ENCODE measurements around the gene MLH1. TPM values are rescaled to one million over a fixed set of nuclear protein-coding genes. Genes with fewer than 3 reads are reported as not detected.
A peak's percentile ranks its signal among the peaks of the same experiment; 100 is the strongest.
"Not testable (repeated sequence)": the region's sequence is repeated elsewhere in the genome, so short reads cannot be mapped to it uniquely, and the experiment has no call there.

MLH1 gene
- total RNA-seq = 38.8 TPM
- long read RNA-seq, transcript MLH1-201 (19 exons, 2,752 nt) = major isoform, 43 of 66 reads
- long read RNA-seq, partial matches to known transcripts = 7 of 66 reads
- long read RNA-seq, other reads (novel, unspliced or antisense) = 14 of 66 reads

DNA sequence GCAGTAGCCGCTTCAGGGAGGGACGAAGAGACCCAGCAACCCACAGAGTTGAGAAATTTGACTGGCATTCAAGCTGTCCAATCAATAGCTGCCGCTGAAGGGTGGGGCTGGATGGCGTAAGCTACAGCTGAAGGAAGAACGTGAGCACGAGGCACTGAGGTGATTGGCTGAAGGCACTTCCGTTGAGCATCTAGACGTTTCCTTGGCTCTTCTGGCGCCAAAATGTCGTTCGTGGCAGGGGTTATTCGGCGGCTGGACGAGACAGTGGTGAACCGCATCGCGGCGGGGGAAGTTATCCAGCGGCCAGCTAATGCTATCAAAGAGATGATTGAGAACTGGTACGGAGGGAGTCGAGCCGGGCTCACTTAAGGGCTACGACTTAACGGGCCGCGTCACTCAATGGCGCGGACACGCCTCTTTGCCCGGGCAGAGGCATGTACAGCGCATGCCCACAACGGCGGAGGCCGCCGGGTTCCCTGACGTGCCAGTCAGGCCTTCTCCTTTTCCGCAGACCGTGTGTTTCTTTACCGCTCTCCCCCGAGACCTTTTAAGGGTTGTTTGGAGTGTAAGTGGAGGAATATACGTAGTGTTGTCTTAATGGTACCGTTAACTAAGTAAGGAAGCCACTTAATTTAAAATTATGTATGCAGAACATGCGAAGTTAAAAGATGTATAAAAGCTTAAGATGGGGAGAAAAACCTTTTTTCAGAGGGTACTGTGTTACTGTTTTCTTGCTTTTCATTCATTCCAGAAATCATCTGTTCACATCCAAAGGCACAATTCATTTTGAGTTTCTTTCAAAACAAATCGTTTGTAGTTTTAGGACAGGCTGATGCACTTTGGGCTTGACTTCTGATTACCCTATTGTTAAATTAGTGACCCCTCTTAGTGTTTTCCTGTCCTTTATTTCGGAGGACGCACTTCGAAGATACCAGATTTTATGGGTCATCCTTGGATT, at the start of gene MLH1:
MLH1 (plus strand) TSS at position 193 of the 958 bp plus-strand sequence; CDS start at position 223, 30 bp downstream.
- peak; percentile 94 for ATAC-seq
- peak; percentile 97 for DNase-seq
- intact Hi-C loops (cut with micrococcal nuclease) = no loop called here

DNA sequence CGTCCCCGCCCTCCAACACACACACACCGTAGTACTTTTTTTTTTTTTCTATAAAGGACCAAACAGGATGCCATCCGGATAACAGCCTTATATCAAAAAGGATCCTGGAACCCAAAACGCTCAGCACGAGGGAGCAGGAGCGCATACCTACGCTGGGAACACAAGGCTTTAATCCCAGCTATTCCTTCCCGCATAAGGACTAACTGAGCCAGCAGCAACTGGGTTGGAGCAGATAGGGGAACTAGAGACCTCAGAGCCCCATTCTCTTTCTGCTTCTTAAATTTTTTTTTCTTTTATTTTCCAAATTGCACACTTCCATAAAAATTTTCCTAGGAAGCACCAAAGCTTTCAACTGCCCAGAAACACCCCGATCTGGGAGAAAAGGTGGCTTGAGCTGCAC, 49.7 kb upstream of the MLH1 start:
- intact Hi-C loops (cut with micrococcal nuclease) = no loop called here
- no peak for DNase-seq
- no peak for ATAC-seq

DNA sequence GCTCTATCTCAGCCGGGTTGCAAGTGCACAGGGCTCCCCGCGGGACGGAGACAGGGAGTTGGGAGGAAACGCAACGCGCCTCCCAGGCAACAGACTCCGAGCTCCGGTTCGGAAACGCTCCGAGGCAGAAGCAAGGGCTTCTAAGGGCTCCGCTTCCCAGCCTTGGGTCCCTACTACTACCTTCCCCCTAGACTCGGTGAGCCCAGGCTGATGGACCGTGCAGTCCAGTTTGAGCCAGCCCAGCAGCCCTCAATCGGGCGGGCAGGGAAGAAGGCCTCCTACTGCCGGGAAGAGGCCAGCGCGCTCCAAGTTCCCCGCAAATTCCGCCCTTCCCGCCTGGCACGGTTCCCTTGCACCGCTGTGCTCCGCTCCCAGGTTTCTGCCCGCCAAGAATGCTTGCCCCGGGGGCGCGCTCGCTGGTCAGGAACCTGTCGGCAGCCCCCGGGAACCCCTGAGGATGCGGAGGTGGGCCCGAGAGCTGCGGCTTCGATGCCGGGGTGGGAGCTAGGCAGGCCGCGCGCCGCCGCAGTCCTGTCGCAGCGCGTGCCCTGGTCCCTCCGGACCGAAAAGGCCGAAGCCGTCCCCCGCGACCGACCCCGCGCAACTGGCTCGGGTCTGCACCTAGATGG, 49.2 kb upstream of the MLH1 start:
- DNase-seq (peak; percentile 76), ATAC-seq (peak; percentile 84)
- intact Hi-C loops (cut with micrococcal nuclease) = no loop called here

DNA sequence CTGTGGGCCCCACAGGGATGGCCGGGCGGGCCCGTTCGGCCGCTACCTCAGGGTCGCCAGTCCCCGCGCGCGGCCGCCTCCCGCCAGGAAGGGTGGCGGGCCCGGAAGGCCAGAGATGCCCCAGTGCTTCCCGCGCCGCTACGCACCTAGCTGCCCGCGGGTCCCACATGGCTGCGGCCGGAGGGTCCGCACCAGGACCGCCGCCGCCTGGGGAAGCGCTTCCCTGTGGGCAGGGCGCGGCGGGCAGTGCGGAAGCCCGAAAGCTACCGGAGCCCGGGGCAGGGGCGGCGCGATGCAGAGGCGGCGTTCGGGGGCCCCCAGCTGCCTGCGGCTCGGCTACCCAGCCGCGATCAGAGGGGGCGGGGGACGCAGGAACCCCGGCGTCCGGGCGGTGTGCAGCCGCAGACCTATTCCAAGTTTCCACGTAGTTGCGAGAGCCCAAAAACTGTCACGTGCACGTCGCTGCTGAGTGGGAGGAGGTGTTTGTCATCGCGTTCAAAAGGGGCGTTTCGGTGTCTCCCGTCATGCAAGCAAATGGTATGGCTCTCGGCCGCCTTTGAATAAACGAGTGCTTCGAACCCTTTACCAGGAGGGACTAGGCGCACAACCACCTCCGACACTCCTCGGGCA, 48.6 kb upstream of the MLH1 start, which contains the start of gene TRANK1:
TRANK1 (minus strand) TSS at position 414 of the 630 bp plus-strand sequence; CDS start at position 169, 245 bp downstream.
- peak; percentile 74 for DNase-seq
- ATAC-seq = peak; percentile 77
- intact Hi-C loops (cut with micrococcal nuclease) = loop anchor here (5.0 kb wide), 1 partner anchor 57 kb away; no protein-coding TSS in a partner anchor

DNA sequence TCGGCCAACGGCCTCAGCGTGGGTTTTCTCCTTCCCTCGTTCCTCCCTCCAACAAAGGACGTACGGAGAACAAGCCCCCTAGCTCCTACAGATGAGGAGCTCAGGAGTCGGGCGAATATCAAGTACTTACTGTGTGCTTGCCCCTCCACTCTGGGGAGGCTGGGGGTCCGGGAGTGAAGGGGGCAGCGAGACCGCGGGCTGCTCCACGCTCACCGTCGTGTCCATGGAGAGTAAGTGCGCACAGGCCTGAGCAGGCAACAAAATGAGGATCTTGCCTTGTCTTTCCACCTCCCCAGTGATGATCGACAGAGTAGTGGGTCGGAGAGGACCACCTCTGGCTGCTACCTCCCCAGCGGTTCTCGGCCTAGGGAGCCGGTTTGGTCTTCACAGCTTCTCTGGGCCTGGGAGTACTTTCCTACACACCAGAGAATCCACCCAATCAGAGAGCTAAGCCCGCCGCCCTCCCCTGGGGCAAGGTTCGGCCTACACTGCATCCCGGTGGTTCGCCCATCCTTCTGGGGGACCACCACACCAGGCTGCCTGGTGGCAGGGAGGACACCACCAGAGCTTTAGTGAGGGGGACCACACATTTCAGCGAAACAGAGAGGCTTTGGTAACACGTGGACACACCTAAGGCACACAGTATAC, 47.9 kb upstream of the MLH1 start:
- intact Hi-C loops (cut with micrococcal nuclease) = loop anchor here (5.0 kb wide), 1 partner anchor 58 kb away; no protein-coding TSS in a partner anchor
- ATAC-seq (no peak), DNase-seq (no peak)

DNA sequence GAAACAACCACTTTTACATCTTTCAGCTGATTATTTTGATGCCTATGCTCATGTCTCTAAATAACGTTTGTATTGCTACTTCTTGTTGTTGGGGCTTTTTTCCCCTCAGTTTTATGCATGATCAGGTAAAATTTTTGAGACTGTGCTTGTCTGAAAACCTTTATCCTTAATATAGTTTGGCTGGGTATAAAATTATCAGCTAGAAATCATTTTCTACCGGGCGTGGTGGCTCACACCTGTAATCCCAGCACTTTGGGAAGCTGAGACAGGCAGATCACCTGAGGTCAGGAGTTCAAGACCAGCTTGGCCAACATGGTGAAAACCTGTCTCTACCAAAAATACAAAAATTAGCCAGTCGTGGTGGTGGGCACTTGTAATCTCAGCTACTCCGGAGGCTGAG, 45.5 kb upstream of the MLH1 start:
- intact Hi-C loops (cut with micrococcal nuclease) = loop anchor here (5.0 kb wide), 1 partner anchor 61 kb away; no protein-coding TSS in a partner anchor

DNA sequence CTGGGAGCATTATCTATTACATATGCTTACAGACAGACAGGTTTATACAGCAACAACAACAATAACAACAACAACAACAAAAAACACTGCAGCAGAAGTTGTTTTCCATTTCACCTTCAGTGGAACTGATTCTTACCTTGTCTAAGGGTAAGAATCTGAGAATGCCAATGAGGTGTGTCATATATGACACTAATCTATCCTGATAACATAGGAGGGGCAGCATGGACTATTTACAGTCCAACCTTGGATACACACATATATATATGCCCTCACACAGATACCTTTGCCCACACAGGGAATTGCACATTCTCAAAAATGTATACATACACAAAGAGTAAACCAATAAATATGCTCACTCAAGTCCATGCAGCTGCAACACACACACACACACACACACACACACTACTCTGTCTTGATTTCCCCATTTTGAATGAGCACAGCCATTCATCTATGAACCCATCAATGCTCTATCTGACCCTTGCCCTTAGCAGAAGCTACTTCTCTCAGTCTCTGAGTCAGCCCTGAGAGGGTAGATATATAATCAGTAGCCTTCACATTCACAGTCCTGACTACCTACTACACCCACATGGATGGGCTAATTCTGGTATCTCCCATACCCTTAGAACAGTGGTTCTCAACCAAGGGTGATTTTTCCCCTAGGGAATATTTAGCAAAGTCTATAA, 38.7 kb upstream of the MLH1 start:
- intact Hi-C loops (cut with micrococcal nuclease) = no loop called here

More for the DNA sequence above, 45.5 kb upstream of the MLH1 start:
- not testable (repeated sequence) for DNase-seq, ATAC-seq

DNA sequence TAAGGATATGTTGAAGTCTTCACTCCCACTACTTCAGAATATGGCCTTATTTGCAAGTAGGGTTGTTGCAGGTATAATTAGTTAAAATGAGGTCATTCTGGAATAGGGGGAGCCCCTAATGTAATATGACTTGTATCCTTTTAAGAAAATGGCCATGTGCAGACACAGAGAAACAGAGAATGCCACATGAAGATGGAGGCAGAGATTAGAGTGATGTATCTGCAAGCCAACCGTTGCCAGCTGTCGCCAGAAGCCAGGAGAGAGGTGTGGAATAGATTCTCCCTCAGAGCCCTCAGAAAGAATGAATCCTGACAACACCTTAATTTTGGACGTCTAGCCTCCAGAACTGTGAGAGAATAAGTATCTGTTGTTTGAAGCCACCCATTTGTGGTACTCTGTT, 37.2 kb upstream of the MLH1 start:
- no peak for DNase-seq
- intact Hi-C loops (cut with micrococcal nuclease) = no loop called here
- ATAC-seq = no peak

More for the DNA sequence above, 38.7 kb upstream of the MLH1 start:
- DNase-seq (no peak), ATAC-seq (no peak)

DNA sequence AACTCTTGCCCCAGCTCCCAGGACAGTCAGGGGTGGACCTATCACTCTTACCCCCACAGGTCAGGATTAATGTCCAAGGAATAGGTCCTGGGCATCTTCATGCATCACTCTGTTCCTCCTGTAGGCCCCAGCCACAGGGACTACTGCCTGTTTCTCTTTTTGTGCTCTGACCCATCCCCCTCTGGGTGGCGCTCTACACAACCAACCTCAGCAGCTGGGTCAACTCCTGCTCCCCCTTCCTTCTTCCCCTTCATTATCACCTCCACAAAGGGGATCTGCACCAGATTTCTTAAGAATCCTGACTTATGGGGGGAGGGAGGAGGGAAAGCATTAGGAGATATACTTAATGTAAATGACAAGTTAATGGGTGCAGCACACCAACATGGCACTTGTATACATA, 36.3 kb upstream of the MLH1 start:
- intact Hi-C loops (cut with micrococcal nuclease) = no loop called here
- no peak for DNase-seq
- ATAC-seq = no peak

DNA sequence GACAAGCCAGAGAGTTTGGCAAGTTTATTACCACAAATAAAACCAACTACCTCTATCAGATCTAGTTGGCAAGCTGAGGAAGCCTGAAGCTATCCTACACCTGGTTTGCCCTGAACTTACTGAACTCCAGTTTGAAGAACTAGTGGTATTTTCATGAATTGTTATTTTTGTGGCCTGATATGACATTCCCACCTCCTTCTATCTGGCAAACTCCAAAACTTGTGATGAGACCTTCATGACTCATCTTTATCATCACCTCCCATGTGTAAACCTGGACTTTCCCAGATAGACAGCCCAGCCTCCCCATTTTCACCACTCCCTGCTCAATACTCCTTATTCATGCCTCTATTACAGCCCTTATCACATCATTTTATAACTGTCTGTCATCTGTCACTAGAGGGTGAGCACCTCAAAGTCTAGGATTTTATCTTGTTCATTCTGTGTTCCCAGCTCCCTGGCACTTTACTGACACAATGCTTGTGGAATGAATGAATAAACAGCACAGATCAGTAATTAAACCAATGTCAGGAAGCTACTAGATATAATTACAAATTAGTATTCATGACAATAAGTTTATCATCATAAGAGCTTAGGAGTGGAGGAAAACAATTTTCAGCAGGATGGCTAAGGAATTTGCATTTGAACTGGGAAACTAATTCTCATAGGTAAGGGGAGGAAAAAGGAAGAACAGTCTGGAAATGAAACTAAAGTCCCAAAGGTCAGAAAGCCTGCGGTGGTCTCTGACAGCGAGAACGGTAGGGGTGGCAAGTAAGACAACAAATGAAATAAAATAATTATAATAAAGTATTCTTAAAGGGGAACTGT, 35.2 kb upstream of the MLH1 start:
- intact Hi-C loops (cut with micrococcal nuclease) = no loop called here
- peak; percentile 15 for ATAC-seq
- DNase-seq = no peak

DNA sequence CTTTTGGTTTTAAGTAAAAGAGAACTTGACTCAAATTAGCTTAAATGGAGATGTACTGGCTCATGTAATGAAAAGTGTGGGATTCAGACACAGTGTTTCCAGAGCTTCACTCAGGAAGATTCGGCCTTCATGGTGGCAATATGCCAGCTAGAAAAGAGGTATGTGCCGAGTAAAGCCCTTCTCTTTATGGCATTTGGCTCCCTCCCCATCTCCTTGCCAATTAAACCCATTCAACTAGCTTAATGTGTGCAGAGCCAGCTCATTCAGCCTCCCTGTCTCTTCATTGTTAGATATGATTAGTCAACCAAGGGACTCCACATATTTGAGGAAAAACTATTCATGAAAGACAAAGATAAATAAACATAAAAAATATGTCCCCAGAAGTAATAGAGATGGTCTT, 33.5 kb upstream of the MLH1 start:
- ATAC-seq = no peak
- intact Hi-C loops (cut with micrococcal nuclease) = no loop called here
- DNase-seq = no peak

DNA sequence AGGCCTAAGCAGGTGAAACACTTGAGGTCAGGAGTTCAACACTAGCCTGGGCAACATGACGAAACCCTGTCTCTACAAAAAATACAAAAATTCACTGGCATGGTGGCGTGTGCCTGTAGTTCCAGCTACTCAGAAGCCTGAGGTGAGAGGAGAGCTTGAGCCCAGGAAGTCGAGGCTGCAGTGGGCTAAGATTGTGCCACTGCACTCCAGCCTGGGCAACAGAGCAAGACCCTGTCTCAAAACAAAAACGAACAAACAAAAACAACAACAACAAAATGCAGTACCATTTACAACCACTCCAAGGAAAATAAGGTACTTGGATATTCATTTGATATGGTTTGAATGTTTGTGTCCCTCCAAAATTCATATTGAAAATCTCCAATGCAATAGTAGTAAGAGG, 32.8 kb upstream of the MLH1 start:
- intact Hi-C loops (cut with micrococcal nuclease) = no loop called here
- DNase-seq (no peak), ATAC-seq (no peak)

DNA sequence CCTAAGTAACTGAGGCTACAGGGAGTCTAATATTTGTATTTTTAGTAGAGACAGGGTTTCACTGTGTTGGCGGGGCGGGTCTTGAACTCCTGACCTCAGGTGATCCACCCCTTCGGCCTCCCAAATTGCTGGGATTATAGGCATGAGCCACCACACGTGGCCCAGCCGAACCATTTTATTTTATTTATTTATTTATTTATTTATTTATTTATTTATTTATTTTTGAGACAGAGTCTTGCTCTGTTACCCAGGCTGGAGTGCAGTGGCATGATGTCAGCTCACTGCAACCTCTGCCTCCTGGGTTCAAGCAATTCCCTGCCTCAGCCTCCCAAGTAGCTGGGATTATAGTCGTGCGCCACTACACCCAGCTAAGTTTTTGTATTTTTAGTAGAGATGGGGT, 30.3 kb upstream of the MLH1 start:
- DNase-seq; intact Hi-C loops (cut with micrococcal nuclease); ATAC-seq: not testable (repeated sequence)

DNA sequence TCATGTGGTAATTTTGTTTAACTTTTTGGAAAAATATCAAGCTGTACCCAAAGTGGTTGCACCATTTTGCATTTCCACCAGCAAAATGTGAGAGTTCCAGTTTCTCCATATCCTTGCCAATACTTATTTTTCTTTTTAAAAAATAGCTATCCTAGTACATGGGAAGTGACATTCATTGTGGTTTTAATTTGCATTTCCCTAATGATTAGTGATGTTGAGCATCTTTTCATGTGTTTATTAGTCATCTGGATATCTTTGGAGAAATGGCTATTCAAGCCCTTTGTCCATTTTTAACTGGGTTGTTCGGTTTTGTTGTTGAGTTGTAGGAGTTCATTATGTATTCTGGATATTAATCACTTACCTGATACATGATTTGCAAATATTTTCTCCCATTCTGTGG, 29.0 kb upstream of the MLH1 start:
- DNase-seq (no peak), ATAC-seq (no peak)
- intact Hi-C loops (cut with micrococcal nuclease) = no loop called here

DNA sequence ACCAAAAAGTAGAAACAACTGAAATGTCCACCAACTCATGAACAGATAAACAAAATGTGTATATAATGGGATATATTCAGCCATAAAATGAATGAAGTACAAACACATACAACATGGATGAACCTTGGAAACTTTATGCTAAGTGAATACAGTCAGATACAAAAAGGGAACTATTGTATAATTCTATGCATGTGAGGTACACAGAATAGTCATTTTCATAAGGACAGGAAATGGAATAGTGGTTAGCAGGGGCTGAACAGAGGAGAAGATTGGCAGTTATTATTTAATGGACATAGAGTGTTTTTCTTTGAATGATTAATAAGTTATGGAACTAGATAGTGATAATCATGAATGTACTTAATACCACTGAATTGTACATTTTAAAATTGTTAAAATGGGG, 28.5 kb upstream of the MLH1 start:
- ATAC-seq = no peak
- DNase-seq = no peak
- intact Hi-C loops (cut with micrococcal nuclease) = no loop called here

DNA sequence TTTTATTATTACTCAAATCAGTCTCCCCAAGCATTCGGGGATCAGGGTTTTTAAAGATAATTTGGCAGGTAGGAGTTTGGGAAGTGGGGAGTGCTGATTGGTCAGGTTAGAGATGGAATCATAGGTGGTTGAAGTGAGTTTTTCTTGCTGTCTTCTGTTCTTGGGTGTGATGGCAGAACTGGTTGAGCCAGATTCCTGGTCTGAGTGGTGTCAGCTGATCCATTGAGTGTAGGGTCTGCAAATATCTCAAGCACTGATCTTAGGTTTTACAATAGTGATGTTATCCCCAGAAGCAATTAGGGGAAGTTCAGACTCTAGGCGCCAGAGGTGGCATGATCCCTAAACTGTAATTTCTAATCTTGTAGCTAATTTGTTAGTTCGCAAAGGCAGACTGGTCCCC, 27.9 kb upstream of the MLH1 start:
- ATAC-seq = no peak
- intact Hi-C loops (cut with micrococcal nuclease) = no loop called here
- DNase-seq = no peak

DNA sequence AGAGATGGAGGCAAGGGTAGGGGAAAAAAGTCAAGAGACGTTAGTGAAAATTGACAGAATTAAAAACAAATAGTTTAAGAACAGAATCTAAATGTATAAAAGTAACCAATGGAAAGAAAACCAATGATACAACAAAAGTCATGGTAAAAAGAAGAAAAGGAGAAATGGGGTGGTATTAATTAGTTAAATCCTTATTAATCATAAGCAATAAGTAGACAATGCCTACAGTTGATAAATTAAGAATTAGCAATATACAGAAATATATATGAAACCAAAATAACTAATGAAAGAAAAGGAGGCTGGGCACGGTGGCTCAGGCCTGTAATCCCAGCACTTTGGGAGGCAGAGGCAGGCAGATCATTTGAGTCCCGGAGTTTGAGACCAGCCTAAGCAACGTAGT, 24.2 kb upstream of the MLH1 start:
- DNase-seq (no peak), ATAC-seq (no peak)
- intact Hi-C loops (cut with micrococcal nuclease) = no loop called here
